Endodermal cell (in vitro differentiated cells): ENCODE measurements around the gene PSMC4. TPM values are rescaled to one million over a fixed set of nuclear protein-coding genes. Genes with fewer than 3 reads are reported as not detected.

Experiments used
- DNase-seq: peaks from one replicate; pipeline ENCODE4 v3.0.0-alpha.2; 2017
- H3K27ac ChIP-seq: 2 replicates; pipeline ENCODE4 v1.5.1; 2013; ENCODE audit warnings: mild to moderate bottlenecking, low read depth, low read length, moderate library complexity
- H3K27me3 ChIP-seq: 2 replicates; pipeline ENCODE4 v1.6.1; 2013; ENCODE audit warnings: mild to moderate bottlenecking, low read length, moderate library complexity; ENCODE audit not compliant: insufficient read depth, control insufficient read depth, poor library complexity, severe bottlenecking
- H3K36me3 ChIP-seq: 2 replicates; pipeline ENCODE4 v1.7.0; 2013; ENCODE audit warnings: mild to moderate bottlenecking, low read length, moderate library complexity; ENCODE audit not compliant: control insufficient read depth, insufficient read depth
- H3K4me1 ChIP-seq: one replicate; pipeline ENCODE4 v1.7.0; 2013; ENCODE audit warnings: low read length; ENCODE audit not compliant: control insufficient read depth, insufficient read depth
- H3K4me3 ChIP-seq: 2 replicates; pipeline ENCODE4 v1.5.1; 2013; ENCODE audit warnings: mild to moderate bottlenecking, low read length, moderate library complexity
- H3K9ac ChIP-seq: 2 replicates; pipeline ENCODE4 v1.6.1; 2013; ENCODE audit warnings: mild to moderate bottlenecking, low read length, moderate library complexity; ENCODE audit not compliant: poor library complexity, severe bottlenecking; ENCODE audit errors: extremely low read depth
- H3K9me3 ChIP-seq: 2 replicates; pipeline ENCODE4 v1.6.1; 2013; ENCODE audit warnings: mild to moderate bottlenecking, low read length, moderate library complexity; ENCODE audit not compliant: control insufficient read depth
- H3K27ac Mint-ChIP-seq: 2 replicates; pipeline ENCODE4 v1.8.0; 2020; ENCODE audit warnings: mixed read lengths
- H3K27me3 Mint-ChIP-seq: 2 replicates; pipeline ENCODE4 v1.8.0; 2021; ENCODE audit warnings: mild to moderate bottlenecking, mixed read lengths; ENCODE audit not compliant: insufficient read depth
- H3K36me3 Mint-ChIP-seq: 2 replicates; pipeline ENCODE4 v1.8.0; 2020; ENCODE audit warnings: low read depth, mixed read lengths
- H3K4me1 Mint-ChIP-seq: 2 replicates; pipeline ENCODE4 v1.8.0; 2020; ENCODE audit warnings: mixed read lengths
- H3K4me3 Mint-ChIP-seq: 2 replicates; pipeline ENCODE4 v1.8.0; 2020; ENCODE audit warnings: mild to moderate bottlenecking, moderate library complexity, mixed read lengths
- H3K9me3 Mint-ChIP-seq: 2 replicates; pipeline ENCODE4 v1.8.0; 2020; ENCODE audit warnings: mild to moderate bottlenecking, mixed read lengths
- WGBS, 2 experiments: methylation state at CpG; one replicate each; pipeline versions ENCODE4 v1.1.5 to v1.1.7; 2013; ENCODE audit warnings: missing lambda C conversion rate in 2 of 2, mixed read lengths in 1 of 2; ENCODE audit not compliant: insufficient coverage in 1 of 2, insufficient read length in 1 of 2; 5-methylcytosine and 5-hydroxymethylcytosine counted together
- total RNA-seq, 2 donors: library from RNA; stranded (reverse); fragmentation: NEBNext Ultra II Directional in 1 of 2; extraction: Animal tissue kit (Norgen Biotek cat#: 25700) in 1 of 2; gene quantifications; 2 replicates in 1 of 2; 3 replicates in 1 of 2; pipeline ENCODE4 v1.2.1, GENCODE V29; 2021
- TF ChIP-seq, protein P1 (sequence below): fragments of 200-600 bp; sonication (generic); conservative IDR thresholded peaks from 2 replicates; pipeline ENCODE4 v1.5.0; 2021; ENCODE audit warnings: antibody characterized with exemption, mild to moderate bottlenecking

Gene PSMC4
- total RNA-seq, 2 donors from 2014 or later: 88.9 to 96.9 TPM

DNA sequence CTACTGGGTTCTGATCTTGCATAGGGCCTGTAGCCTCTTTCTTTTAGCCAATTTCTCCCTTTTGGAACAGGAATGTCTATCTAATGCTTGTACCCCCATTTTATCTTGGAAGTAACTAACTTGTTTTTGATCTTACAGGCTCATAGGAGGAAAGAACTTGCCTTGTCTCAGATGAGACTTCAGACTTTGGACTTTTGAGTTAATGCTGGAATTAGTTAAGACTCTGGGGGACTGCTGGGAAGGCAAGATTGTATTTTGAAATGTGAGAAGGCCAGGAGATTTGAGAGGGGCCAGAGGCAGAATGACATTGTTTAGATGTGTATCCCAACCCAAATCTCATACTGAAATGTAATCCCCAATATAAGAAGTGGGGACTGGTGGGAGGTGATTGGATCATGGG is 23.4 kb downstream of the PSMC4 start:
- H3K9me3 ChIP-seq: peaks cover 22% of the 10 kb centered on the region
- no peak overlapping the region for H3K4me3 ChIP-seq
- DNase-seq: no peak
- no peak overlapping the region for H3K27ac Mint-ChIP-seq
- peaks cover 31% of the 10 kb centered on the region for H3K9me3 Mint-ChIP-seq
- no peaks in the 10 kb centered on the region for H3K27me3 Mint-ChIP-seq
- H3K36me3 Mint-ChIP-seq: peaks cover 8% of the 10 kb centered on the region
- TF ChIP-seq, protein P1, sequence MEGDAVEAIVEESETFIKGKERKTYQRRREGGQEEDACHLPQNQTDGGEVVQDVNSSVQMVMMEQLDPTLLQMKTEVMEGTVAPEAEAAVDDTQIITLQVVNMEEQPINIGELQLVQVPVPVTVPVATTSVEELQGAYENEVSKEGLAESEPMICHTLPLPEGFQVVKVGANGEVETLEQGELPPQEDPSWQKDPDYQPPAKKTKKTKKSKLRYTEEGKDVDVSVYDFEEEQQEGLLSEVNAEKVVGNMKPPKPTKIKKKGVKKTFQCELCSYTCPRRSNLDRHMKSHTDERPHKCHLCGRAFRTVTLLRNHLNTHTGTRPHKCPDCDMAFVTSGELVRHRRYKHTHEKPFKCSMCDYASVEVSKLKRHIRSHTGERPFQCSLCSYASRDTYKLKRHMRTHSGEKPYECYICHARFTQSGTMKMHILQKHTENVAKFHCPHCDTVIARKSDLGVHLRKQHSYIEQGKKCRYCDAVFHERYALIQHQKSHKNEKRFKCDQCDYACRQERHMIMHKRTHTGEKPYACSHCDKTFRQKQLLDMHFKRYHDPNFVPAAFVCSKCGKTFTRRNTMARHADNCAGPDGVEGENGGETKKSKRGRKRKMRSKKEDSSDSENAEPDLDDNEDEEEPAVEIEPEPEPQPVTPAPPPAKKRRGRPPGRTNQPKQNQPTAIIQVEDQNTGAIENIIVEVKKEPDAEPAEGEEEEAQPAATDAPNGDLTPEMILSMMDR: no peak
- no peak overlapping the region for H3K4me3 Mint-ChIP-seq
- no peak overlapping the region for H3K27ac ChIP-seq
- H3K4me1 Mint-ChIP-seq: peaks cover 8% of the 10 kb centered on the region
- no peaks in the 10 kb centered on the region for H3K36me3 ChIP-seq
- H3K4me1 ChIP-seq: no peaks in the 10 kb centered on the region
- H3K27me3 ChIP-seq: no peaks in the 10 kb centered on the region
- no peak overlapping the region for H3K9ac ChIP-seq

DNA sequence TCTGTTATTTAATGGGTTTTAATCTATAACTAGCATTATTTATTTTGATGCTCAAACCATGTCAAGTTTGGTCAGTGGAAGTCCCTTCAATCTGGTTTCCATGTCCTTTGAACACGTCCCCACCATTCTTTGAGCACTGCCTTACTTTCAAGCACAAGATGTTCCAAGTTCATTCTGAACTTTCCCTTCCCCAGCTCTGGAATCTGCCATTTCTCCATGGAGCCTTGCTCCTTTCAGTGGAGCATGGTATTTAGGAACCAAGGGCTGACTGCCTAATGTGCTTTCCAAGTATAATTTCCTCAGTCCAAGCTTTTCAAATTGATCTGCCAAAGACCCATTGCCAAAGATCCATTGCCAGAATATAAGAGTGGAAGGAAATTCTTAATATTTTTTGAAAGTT is 24.8 kb downstream of the PSMC4 start:
- H3K36me3 ChIP-seq: no peaks in the 10 kb centered on the region
- no peaks in the 10 kb centered on the region for H3K27me3 Mint-ChIP-seq
- 86 to 89% methylated on average over 1 of the region's 1 CpG for WGBS, 2 experiments
- peaks cover 8% of the 10 kb centered on the region for H3K4me1 Mint-ChIP-seq
- TF ChIP-seq, protein P1: no peak
- H3K27me3 ChIP-seq: no peaks in the 10 kb centered on the region
- peak overlapping the region; percentile 84 for H3K4me3 Mint-ChIP-seq
- DNase-seq: no peak
- H3K36me3 Mint-ChIP-seq: peaks cover 8% of the 10 kb centered on the region
- peaks cover 25% of the 10 kb centered on the region for H3K9me3 ChIP-seq
- peak overlapping the region; percentile 92 for H3K4me3 ChIP-seq
- H3K27ac ChIP-seq: no peak overlapping the region
- no peak overlapping the region for H3K9ac ChIP-seq
- peaks cover 31% of the 10 kb centered on the region for H3K9me3 Mint-ChIP-seq
- no peaks in the 10 kb centered on the region for H3K4me1 ChIP-seq
- no peak overlapping the region for H3K27ac Mint-ChIP-seq

DNA sequence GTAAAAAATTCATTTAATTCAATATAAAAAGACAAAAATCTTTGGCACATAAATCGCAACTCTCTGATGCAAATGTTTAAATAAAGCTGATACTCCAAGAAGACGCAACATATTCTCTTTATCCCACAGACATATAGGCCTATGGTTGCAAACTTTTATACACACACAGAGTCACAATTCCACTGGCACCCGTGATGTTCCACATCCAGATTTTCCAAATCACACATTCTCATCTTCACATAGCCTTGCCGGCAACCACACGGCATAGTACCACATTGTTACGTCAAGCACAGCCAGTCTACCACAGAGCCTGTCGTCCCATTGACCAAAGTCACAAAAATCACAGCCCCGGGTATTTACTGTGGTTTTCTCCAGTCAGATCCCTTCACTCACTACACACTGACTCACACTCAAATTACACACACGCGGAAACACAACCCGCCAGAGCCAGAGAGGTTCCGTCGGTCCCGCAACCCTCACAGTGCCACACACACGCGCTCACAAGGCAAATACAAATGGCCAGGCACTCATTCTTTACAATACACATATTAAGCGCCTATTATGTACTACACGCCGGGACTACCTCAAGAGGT is 25.3 kb downstream of the PSMC4 start:
- 12 to 18% methylated on average over 9 to 19 of the region's 19 CpGs for WGBS, 2 experiments
- H3K9ac ChIP-seq: peak overlapping the region; percentile 55
- Mint-ChIP-seq H3K4me1 (peaks cover 8% of the 10 kb centered on the region), H3K4me3 (peak overlapping the region; percentile 84), H3K36me3 (peaks cover 8% of the 10 kb centered on the region), H3K27me3 (no peaks in the 10 kb centered on the region), H3K27ac (peak overlapping the region; percentile 86), H3K9me3 (peaks cover 31% of the 10 kb centered on the region)
- no peak for DNase-seq
- no peaks in the 10 kb centered on the region for H3K27me3 ChIP-seq
- no peaks in the 10 kb centered on the region for H3K4me1 ChIP-seq
- peak overlapping the region; percentile 92 for H3K4me3 ChIP-seq
- H3K36me3 ChIP-seq: no peaks in the 10 kb centered on the region
- H3K9me3 ChIP-seq: peaks cover 28% of the 10 kb centered on the region
- no peak overlapping the region for H3K27ac ChIP-seq
- TF ChIP-seq, protein P1: no peak
